MM.1S (cell line): ENCODE measurements around the gene ATG101.

Source experiments
- DNase-seq: peaks from one replicate; pipeline ENCODE4 v3.0.0-alpha.2; 2015
- H2AFZ ChIP-seq: fragments of 300-600 bp; sonication (generic); 2 replicates; pipeline ENCODE4 v1.6.0; 2016; ENCODE audit warnings: antibody characterized with exemption, low read length
- H3F3A ChIP-seq: fragments of 300-600 bp; sonication (generic); 2 replicates; pipeline ENCODE4 v1.6.1; 2016; ENCODE audit warnings: mild to moderate bottlenecking, antibody characterized with exemption, low read length, moderate library complexity, mixed read lengths; ENCODE audit not compliant: insufficient read depth
- H3K27ac ChIP-seq: fragments of 300-600 bp; sonication (generic); 2 replicates; pipeline ENCODE4 v1.5.1; 2016; ENCODE audit warnings: mild to moderate bottlenecking, low read length
- H3K27me3 ChIP-seq: fragments of 300-600 bp; sonication (generic); replicated peaks from 2 replicates; pipeline ENCODE4 v1.6.0; 2016; ENCODE audit warnings: low read length; ENCODE audit not compliant: insufficient read depth
- H3K36me3 ChIP-seq: fragments of 300-600 bp; sonication (generic); replicated peaks from 2 replicates; pipeline ENCODE4 v1.6.1; 2016; ENCODE audit warnings: mild to moderate bottlenecking, low read length, mixed read lengths; ENCODE audit not compliant: insufficient read depth
- H3K4me1 ChIP-seq: fragments of 300-600 bp; sonication (generic); 2 replicates; pipeline ENCODE4 v1.6.1; 2016; ENCODE audit warnings: low read length, mixed read lengths
- H3K4me2 ChIP-seq: fragments of 300-600 bp; sonication (generic); 2 replicates; pipeline ENCODE4 v1.6.0; 2016; ENCODE audit warnings: low read depth, low read length
- H3K4me3 ChIP-seq: fragments of 300-600 bp; sonication (generic); 2 replicates; pipeline ENCODE4 v1.5.1; 2016; ENCODE audit warnings: low read length, mixed read lengths
- H3K79me2 ChIP-seq: fragments of 300-600 bp; sonication (generic); 2 replicates; pipeline ENCODE4 v1.6.1; 2016; ENCODE audit warnings: mixed run types, low read length, mixed read lengths
- H3K9ac ChIP-seq: fragments of 300-600 bp; sonication (generic); 2 replicates; pipeline ENCODE4 v1.6.1; 2016; ENCODE audit warnings: low read length, mixed read lengths
- H3K9me2 ChIP-seq: fragments of 300-600 bp; sonication (generic); replicated peaks from 2 replicates; pipeline ENCODE4 v1.6.1; 2016; ENCODE audit warnings: mild to moderate bottlenecking, low read length, mixed read lengths; ENCODE audit not compliant: insufficient read depth
- H3K9me3 ChIP-seq: fragments of 300-600 bp; sonication (generic); replicated peaks from 2 replicates; pipeline ENCODE4 v1.6.1; 2016; ENCODE audit warnings: mild to moderate bottlenecking, low read length, mixed read lengths; ENCODE audit not compliant: insufficient read depth
- H4K20me1 ChIP-seq: fragments of 300-600 bp; sonication (generic); 2 replicates; pipeline ENCODE4 v1.6.1; 2016; ENCODE audit warnings: mild to moderate bottlenecking, low read length, moderate library complexity, mixed read lengths; ENCODE audit not compliant: insufficient read depth
- EZH2 ChIP-seq: fragments of 300-600 bp; sonication (generic); optimal IDR thresholded peaks from 2 replicates; pipeline ENCODE3; 2017; ENCODE audit warnings: low read depth, mild to moderate bottlenecking, antibody characterized with exemption, low read length, mixed read lengths
- EZH2phosphoT487 ChIP-seq: fragments of 300-600 bp; sonication (generic); IDR thresholded peaks from 2 replicates; pipeline ENCODE4 v1.6.1; 2018; ENCODE audit warnings: antibody characterized with exemption, low read length
- TF ChIP-seq, protein P1 (sequence below): fragments of 300-600 bp; sonication (generic); IDR thresholded peaks from 2 replicates; pipeline ENCODE4 v1.5.1; 2016; ENCODE audit warnings: antibody characterized with exemption, low read length, mixed read lengths

Gene ATG101

DNA sequence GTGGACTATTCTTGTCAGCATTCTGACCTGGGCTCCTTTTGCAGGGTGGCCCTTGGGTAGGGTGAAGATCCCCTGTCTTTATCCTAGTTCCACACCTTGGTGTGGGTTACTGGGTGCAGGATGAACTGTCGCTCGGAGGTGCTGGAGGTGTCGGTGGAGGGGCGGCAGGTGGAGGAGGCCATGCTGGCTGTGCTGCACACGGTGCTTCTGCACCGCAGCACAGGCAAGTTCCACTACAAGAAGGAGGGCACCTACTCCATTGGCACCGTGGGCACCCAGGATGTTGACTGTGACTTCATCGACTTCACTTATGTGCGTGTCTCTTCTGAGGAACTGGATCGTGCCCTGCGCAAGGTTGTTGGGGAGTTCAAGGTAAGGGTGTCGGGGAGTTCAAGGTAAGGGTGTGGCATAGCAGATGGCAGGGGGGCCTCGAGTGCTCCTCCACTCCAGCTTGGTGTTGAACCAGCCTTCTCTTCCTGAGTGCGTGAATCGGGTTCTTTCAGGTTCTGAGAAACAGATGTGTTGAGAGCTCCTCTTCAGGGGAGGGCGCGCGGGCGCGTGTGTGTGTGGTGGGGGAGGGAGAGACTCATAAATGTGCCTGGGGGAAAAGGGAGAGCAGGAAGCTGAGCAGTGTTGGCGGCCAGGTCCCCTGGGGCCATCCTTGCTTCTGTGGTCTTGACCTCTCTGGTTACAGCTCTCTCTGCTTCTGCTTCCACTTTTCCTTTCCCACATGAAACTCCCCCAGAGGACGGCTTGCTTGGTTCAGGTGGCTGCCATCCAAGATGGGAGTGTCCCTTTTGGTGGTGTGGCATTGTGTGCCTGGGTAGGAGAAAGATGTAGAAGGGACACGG, 4.0 kb downstream of the ATG101 start:
- TF ChIP-seq, protein P1, sequence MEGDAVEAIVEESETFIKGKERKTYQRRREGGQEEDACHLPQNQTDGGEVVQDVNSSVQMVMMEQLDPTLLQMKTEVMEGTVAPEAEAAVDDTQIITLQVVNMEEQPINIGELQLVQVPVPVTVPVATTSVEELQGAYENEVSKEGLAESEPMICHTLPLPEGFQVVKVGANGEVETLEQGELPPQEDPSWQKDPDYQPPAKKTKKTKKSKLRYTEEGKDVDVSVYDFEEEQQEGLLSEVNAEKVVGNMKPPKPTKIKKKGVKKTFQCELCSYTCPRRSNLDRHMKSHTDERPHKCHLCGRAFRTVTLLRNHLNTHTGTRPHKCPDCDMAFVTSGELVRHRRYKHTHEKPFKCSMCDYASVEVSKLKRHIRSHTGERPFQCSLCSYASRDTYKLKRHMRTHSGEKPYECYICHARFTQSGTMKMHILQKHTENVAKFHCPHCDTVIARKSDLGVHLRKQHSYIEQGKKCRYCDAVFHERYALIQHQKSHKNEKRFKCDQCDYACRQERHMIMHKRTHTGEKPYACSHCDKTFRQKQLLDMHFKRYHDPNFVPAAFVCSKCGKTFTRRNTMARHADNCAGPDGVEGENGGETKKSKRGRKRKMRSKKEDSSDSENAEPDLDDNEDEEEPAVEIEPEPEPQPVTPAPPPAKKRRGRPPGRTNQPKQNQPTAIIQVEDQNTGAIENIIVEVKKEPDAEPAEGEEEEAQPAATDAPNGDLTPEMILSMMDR = no peak
- TF ChIP-seq EZH2phosphoT487 = no peak
- TF ChIP-seq EZH2 = no peak
- Histone ChIP-seq H3K4me2 (no peak overlapping the region), H3K27me3 (no peaks in the 10 kb centered on the region), H4K20me1 (no peaks in the 10 kb centered on the region), H3K4me1 (peaks cover 13% of the 10 kb centered on the region), H3F3A (peaks cover 3% of the 10 kb centered on the region; the same call in 1 of the 2 replicates), H3K9me3 (no peaks in the 10 kb centered on the region), H3K27ac (no peak overlapping the region), H3K36me3 (peaks cover 4% of the 10 kb centered on the region; the same call in 1 of the 2 replicates), H3K9ac (no peak overlapping the region), H3K79me2 (peaks cover 65% of the 10 kb centered on the region), H3K9me2 (no peaks in the 10 kb centered on the region), H3K4me3 (no peak overlapping the region), H2AFZ (no peak overlapping the region)
- no peak for DNase-seq

DNA sequence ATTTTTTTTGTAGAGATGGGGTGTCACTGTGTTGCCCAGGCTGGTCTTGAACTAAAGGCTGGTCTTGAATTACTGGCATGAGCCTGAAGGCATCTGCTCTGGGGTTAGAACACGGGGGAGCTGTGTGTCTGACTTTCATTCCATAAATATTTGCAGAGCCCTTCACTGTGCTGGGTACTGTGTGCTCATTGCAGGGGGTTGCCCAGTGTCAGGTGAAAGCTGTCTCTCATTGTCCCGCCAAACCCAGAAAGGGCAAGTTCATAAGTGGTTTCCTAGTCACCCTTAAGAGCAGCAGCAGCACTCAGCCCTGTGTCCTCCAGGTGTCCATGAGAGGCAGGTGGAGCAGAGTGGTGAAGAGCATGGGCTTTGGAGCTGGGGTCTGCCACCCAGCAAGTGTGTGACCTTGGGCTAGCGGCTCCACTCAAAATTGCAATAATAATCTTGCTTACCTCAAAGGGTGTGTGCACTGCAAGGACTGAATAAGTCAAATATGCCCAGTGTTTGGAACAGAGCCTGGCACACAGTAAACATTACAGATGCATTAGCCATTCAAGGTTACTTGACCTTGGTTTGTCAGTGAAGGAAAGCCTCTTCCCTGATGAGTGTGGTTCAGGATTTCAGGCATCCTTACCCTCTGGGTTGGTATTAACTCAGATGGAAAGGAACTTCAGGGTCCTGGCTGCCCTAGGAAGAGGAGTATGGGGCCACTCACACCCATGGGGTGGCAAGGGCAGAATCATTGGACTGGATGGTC, 5.4 kb downstream of the ATG101 start:
- Histone ChIP-seq H3F3A (no peaks in the 10 kb centered on the region), H3K9ac (no peak overlapping the region), H3K4me1 (peaks cover 13% of the 10 kb centered on the region), H3K4me2 (no peak overlapping the region), H4K20me1 (no peaks in the 10 kb centered on the region), H3K9me3 (no peaks in the 10 kb centered on the region), H3K4me3 (no peak overlapping the region), H2AFZ (no peak overlapping the region), H3K27me3 (no peaks in the 10 kb centered on the region), H3K9me2 (no peaks in the 10 kb centered on the region), H3K27ac (no peak overlapping the region), H3K36me3 (peaks cover 4% of the 10 kb centered on the region; the same call in 1 of the 2 replicates), H3K79me2 (peaks cover 62% of the 10 kb centered on the region)
- no peak for TF ChIP-seq EZH2phosphoT487
- TF ChIP-seq, protein P1 = no peak
- TF ChIP-seq EZH2 = no peak
- no peak for DNase-seq

DNA sequence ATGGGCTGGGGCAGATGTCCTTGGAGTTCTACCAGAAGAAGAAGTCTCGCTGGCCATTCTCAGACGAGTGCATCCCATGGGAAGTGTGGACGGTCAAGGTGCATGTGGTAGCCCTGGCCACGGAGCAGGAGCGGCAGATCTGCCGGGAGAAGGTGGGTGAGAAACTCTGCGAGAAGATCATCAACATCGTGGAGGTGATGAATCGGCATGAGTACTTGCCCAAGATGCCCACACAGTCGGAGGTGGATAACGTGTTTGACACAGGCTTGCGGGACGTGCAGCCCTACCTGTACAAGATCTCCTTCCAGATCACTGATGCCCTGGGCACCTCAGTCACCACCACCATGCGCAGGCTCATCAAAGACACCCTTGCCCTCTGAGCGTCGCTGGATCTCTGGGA, 7.0 kb downstream of the ATG101 start:
- H3K27ac ChIP-seq = no peak overlapping the region
- TF ChIP-seq, protein P1 = no peak
- no peak for TF ChIP-seq EZH2phosphoT487
- no peak for TF ChIP-seq EZH2
- no peak overlapping the region for H3K4me3 ChIP-seq
- no peaks in the 10 kb centered on the region for H3K9me2 ChIP-seq
- no peaks in the 10 kb centered on the region for H4K20me1 ChIP-seq
- H3F3A ChIP-seq = no peaks in the 10 kb centered on the region
- no peaks in the 10 kb centered on the region for H3K27me3 ChIP-seq
- DNase-seq = no peak
- no peak overlapping the region for H3K9ac ChIP-seq
- H3K4me2 ChIP-seq = no peak overlapping the region
- no peak overlapping the region for H2AFZ ChIP-seq
- no peaks in the 10 kb centered on the region for H3K9me3 ChIP-seq
- H3K79me2 ChIP-seq = peaks cover 45% of the 10 kb centered on the region
- peaks cover 17% of the 10 kb centered on the region for H3K4me1 ChIP-seq
- peaks cover 4% of the 10 kb centered on the region; the same call in 1 of the 2 replicates for H3K36me3 ChIP-seq
